Amygdala (tissue), 56 donors: ENCODE results near the gene TMEM239.

Experiments
- DNase-seq, 56 donors: peaks; one replicate each; lab custom pipeline; 2025; lab: John Stamatoyannopoulos, UW

The TMEM239 gene

GRCh38 chr20:2840967-2841531, 24.9 kb downstream of the TMEM239 start:
- DNase-seq = peak in 26 of 56 donors; percentile 18 to 72 (median 53)

- no peak for DNase-seq
Observed at GRCh38 chr20:2845607-2846006, 29.4 kb downstream of the TMEM239 start.

GRCh38 chr20:2846698-2847097, 30.5 kb downstream of the TMEM239 start:
- no peak for DNase-seq

- DNase-seq = no peak
Observed at GRCh38 chr20:2847802-2848201, 31.6 kb downstream of the TMEM239 start.

GRCh38 chr20:2849529-2849928, 33.4 kb downstream of the TMEM239 start:
- DNase-seq = no peak

- no peak for DNase-seq
Observed at GRCh38 chr20:2851086-2851485, 34.9 kb downstream of the TMEM239 start.

GRCh38 chr20:2858591-2858990, 42.4 kb downstream of the TMEM239 start:
- no peak for DNase-seq

- peak in 8 of 56 donors; percentile 12 to 36 (median 23) for DNase-seq
Observed at GRCh38 chr20:2859330-2860121, 43.4 kb downstream of the TMEM239 start.

- no peak for DNase-seq
Observed at GRCh38 chr20:2864626-2865025, 48.5 kb downstream of the TMEM239 start.

GRCh38 chr20:2865101-2865500, 48.9 kb downstream of the TMEM239 start:
- no peak for DNase-seq

- DNase-seq = peak in 4 of 56 donors; percentile 6 to 24 (median 11)
Observed at GRCh38 chr20:2865630-2866029, 49.5 kb downstream of the TMEM239 start.

GRCh38 chr20:2866236-2866635, 50.1 kb downstream of the TMEM239 start:
- DNase-seq = no peak

- peak in 1 of 56 donors; percentile 19 for DNase-seq
Observed at GRCh38 chr20:2867081-2867864, 51.1 kb downstream of the TMEM239 start.
